GM18517 (cell line): ENCODE results near the gene NUP98.
A peak's percentile ranks its signal among the peaks of the same experiment; 100 is the strongest.
"Not testable (repeated sequence)": the region's sequence is repeated elsewhere in the genome, so short reads cannot be mapped to it uniquely, and the experiment has no call there.

ENCODE experiments used
- ATAC-seq: cut with Tn5 transposase; IDR thresholded peaks from one replicate; pipeline ENCODE4 v1.9.1; 2021; ENCODE audit warnings: mild to moderate bottlenecking, moderate library complexity; ENCODE audit not compliant: unreplicated experiment

NUP98 gene

GRCh38 chr11:3827434-3828186, 30.3 kb upstream of the NUP98 start:
- ATAC-seq, result no peak

GRCh38 chr11:3826721-3827120, 29.4 kb upstream of the NUP98 start:
- ATAC-seq, result no peak

GRCh38 chr11:3825473-3826154, 28.3 kb upstream of the NUP98 start:
- ATAC-seq, result no peak

- peak; percentile 69 for ATAC-seq
Observed at GRCh38 chr11:3824714-3825472, 27.5 kb upstream of the NUP98 start.

- ATAC-seq, result no peak
Observed at GRCh38 chr11:3823762-3824506, 26.6 kb upstream of the NUP98 start.

- no peak for ATAC-seq
Observed at GRCh38 chr11:3823303-3823702, 25.9 kb upstream of the NUP98 start.

- ATAC-seq, result no peak
Observed at GRCh38 chr11:3822312-3822711, 25.0 kb upstream of the NUP98 start.

GRCh38 chr11:3820971-3821370, 23.6 kb upstream of the NUP98 start:
- no peak for ATAC-seq

GRCh38 chr11:3817181-3817800, 19.9 kb upstream of the NUP98 start:
- no peak for ATAC-seq

GRCh38 chr11:3816673-3817072, 19.3 kb upstream of the NUP98 start:
- ATAC-seq, result no peak

- ATAC-seq, result no peak
Observed at GRCh38 chr11:3815845-3816244, 18.5 kb upstream of the NUP98 start.

- ATAC-seq, result not testable (repeated sequence)
Observed at GRCh38 chr11:3814832-3815231, 17.5 kb upstream of the NUP98 start.

- no peak for ATAC-seq
Observed at GRCh38 chr11:3810951-3811350, 13.6 kb upstream of the NUP98 start.

GRCh38 chr11:3810446-3810845, 13.1 kb upstream of the NUP98 start:
- ATAC-seq, result no peak

GRCh38 chr11:3809624-3809928, 12.2 kb upstream of the NUP98 start:
- ATAC-seq, result no peak

- ATAC-seq, result no peak
Observed at GRCh38 chr11:3808861-3809623, 11.7 kb upstream of the NUP98 start.

GRCh38 chr11:3807909-3808860, 10.8 kb upstream of the NUP98 start, which contains the start of gene PGAP2:
Gene PGAP2 (plus strand): TSS chr11:3808560. CDS start chr11:3811260, 2,700 bp downstream.
- no peak for ATAC-seq

GRCh38 chr11:3803726-3804495, 6.6 kb upstream of the NUP98 start:
- ATAC-seq, result no peak
